Osteocyte (in vitro differentiated cells): ENCODE results near the gene ZNF536. TPM values are rescaled to one million over a fixed set of nuclear protein-coding genes. Genes with fewer than 3 reads are reported as not detected.

ENCODE experiments used
- DNase-seq: peaks from one replicate; pipeline ENCODE4 v3.0.0; 2021; ENCODE audit warnings: mixed read lengths; ENCODE audit not compliant: unreplicated experiment; ENCODE audit errors: extremely low spot score
- H3K27ac Mint-ChIP-seq: one replicate; pipeline ENCODE4 v1.8.0; 2021; ENCODE audit warnings: mild to moderate bottlenecking, mixed read lengths; ENCODE audit not compliant: unreplicated experiment
- H3K27me3 Mint-ChIP-seq: one replicate; pipeline ENCODE4 v1.8.0; 2021; ENCODE audit warnings: mixed read lengths; ENCODE audit not compliant: unreplicated experiment
- H3K36me3 Mint-ChIP-seq: one replicate; pipeline ENCODE4 v1.8.0; 2021; ENCODE audit warnings: mixed read lengths; ENCODE audit not compliant: unreplicated experiment
- H3K4me1 Mint-ChIP-seq: one replicate; pipeline ENCODE4 v1.8.0; 2021; ENCODE audit warnings: mixed read lengths; ENCODE audit not compliant: unreplicated experiment
- H3K4me3 Mint-ChIP-seq: one replicate; pipeline ENCODE4 v1.8.0; 2021; ENCODE audit warnings: mild to moderate bottlenecking, moderate library complexity, mixed read lengths; ENCODE audit not compliant: unreplicated experiment
- H3K9me3 Mint-ChIP-seq: one replicate; pipeline ENCODE4 v1.8.0; 2021; ENCODE audit warnings: mixed read lengths; ENCODE audit not compliant: unreplicated experiment
- total RNA-seq: library from RNA; stranded (reverse); gene quantifications from 2 replicates; pipeline ENCODE4 v1.2.1, GENCODE V29; 2021
- TF ChIP-seq, protein P1 (sequence below): fragments of 200-600 bp; sonication (generic); IDR thresholded peaks from 2 replicates; pipeline ENCODE4 v1.5.0; 2021; ENCODE audit warnings: antibody characterized with exemption, mild to moderate bottlenecking, moderate library complexity

The ZNF536 gene
- total RNA-seq, 1 donor from 2014 or later = not detected

DNA sequence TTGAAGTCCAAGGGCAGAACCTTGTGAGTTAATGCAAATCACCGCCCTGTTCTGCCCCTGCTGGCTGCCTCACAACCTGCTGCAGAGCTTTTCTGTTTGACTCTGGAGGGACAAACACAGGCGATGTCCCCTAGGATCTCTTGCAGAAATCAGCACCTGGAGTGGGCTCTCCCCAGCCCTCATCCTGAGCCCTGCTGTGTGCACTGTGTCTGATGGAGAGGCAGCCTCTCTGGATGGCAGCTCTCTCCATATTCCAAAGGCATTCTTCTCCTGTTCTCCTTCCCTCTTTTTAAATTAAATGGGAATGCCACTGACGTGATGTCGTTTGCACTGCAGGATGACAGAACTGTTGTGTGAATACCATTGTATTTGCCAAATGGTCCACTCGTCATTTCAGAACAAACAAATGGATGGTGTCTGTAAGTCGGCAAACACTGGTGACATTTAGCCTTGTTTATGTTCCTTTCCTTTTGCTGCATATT lies 184.1 kb downstream of the ZNF536 start:
- DNase-seq = no peak
- no peaks in the 10 kb centered on the region for H3K36me3 Mint-ChIP-seq
- H3K9me3 Mint-ChIP-seq = peaks cover 25% of the 10 kb centered on the region
- H3K27ac Mint-ChIP-seq = no peak overlapping the region
- H3K27me3 Mint-ChIP-seq = no peaks in the 10 kb centered on the region
- H3K4me3 Mint-ChIP-seq = no peak overlapping the region
- no peaks in the 10 kb centered on the region for H3K4me1 Mint-ChIP-seq
- TF ChIP-seq, protein P1, sequence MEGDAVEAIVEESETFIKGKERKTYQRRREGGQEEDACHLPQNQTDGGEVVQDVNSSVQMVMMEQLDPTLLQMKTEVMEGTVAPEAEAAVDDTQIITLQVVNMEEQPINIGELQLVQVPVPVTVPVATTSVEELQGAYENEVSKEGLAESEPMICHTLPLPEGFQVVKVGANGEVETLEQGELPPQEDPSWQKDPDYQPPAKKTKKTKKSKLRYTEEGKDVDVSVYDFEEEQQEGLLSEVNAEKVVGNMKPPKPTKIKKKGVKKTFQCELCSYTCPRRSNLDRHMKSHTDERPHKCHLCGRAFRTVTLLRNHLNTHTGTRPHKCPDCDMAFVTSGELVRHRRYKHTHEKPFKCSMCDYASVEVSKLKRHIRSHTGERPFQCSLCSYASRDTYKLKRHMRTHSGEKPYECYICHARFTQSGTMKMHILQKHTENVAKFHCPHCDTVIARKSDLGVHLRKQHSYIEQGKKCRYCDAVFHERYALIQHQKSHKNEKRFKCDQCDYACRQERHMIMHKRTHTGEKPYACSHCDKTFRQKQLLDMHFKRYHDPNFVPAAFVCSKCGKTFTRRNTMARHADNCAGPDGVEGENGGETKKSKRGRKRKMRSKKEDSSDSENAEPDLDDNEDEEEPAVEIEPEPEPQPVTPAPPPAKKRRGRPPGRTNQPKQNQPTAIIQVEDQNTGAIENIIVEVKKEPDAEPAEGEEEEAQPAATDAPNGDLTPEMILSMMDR = no peak

DNA sequence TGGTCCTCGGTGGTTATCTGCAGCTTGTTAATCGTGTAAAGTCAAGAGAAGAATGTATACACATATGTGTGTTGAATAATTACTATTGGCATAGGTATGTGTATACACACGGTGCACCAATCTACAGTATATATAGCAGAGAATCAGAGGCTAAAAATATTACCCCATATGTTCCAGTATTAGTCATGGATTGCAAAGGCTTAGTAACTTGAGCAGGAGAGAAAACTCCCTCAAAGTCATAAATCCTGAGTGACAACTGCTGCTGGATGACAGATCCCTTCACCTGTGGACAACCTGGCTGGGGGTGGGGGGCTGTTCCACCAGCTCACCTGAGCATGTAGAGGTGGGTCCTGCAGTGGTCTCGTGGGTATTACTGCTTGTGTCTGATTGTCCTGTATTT lies 185.0 kb downstream of the ZNF536 start:
- H3K27me3 Mint-ChIP-seq = no peaks in the 10 kb centered on the region
- peaks cover 22% of the 10 kb centered on the region for H3K9me3 Mint-ChIP-seq
- no peak overlapping the region for H3K27ac Mint-ChIP-seq
- TF ChIP-seq, protein P1 = no peak
- no peaks in the 10 kb centered on the region for H3K4me1 Mint-ChIP-seq
- no peak for DNase-seq
- no peak overlapping the region for H3K4me3 Mint-ChIP-seq
- H3K36me3 Mint-ChIP-seq = no peaks in the 10 kb centered on the region

DNA sequence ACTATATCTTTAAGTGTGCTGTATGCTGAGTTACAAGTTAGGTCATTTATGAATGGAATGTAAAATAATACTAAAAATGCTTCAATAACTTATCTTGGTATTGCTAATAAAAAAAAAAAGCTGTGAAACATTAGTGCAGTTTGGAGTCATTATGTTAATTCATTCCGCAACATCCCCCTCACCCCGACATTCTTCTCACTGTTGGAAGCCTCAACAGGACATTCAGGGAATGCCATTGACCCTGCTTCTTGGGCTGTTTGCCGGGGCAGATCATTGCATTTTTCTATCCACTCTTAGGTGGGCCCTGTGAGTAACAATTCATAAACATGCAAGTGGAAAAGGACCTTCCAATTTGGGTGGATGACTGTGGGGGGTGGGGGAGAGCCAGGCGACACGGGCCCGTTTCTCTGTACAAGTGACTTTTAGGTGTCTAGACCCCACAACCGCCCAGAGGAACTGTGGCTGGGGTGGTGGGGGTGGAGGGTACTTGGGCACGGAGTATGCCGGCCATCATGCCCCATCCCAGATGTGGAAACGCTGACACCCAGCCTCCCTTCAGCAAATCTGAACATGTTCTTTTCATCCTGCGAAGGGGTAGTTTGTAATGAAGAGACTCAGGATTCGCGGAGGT lies 185.9 kb downstream of the ZNF536 start:
- H3K27me3 Mint-ChIP-seq = no peaks in the 10 kb centered on the region
- TF ChIP-seq, protein P1 = no peak
- H3K9me3 Mint-ChIP-seq = peaks cover 20% of the 10 kb centered on the region
- H3K27ac Mint-ChIP-seq = no peak overlapping the region
- H3K4me3 Mint-ChIP-seq = no peak overlapping the region
- H3K36me3 Mint-ChIP-seq = no peaks in the 10 kb centered on the region
- no peaks in the 10 kb centered on the region for H3K4me1 Mint-ChIP-seq
- DNase-seq = no peak

DNA sequence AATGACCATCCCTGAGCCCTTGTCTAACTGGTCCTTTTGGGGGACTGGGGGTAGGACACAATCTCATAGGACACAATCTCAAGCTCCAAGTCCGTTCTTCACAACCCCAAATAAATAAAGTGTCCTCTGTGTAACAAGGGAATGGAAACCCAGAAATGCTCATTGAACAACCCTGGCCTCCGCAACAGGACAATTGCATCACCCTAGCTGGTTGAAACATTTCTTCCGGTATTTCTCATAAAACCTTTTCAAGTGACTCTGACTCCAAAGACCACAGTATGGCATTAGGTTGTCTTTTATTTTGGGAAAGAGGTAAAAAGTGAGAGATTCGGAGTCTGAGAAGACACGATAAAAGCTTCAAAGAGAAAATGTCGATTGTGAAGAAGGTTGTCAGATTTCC lies 186.6 kb downstream of the ZNF536 start:
- H3K27me3 Mint-ChIP-seq = no peaks in the 10 kb centered on the region
- no peaks in the 10 kb centered on the region for H3K36me3 Mint-ChIP-seq
- H3K27ac Mint-ChIP-seq = no peak overlapping the region
- H3K9me3 Mint-ChIP-seq = peaks cover 24% of the 10 kb centered on the region
- H3K4me3 Mint-ChIP-seq = no peak overlapping the region
- TF ChIP-seq, protein P1 = no peak
- no peak for DNase-seq
- H3K4me1 Mint-ChIP-seq = no peaks in the 10 kb centered on the region

DNA sequence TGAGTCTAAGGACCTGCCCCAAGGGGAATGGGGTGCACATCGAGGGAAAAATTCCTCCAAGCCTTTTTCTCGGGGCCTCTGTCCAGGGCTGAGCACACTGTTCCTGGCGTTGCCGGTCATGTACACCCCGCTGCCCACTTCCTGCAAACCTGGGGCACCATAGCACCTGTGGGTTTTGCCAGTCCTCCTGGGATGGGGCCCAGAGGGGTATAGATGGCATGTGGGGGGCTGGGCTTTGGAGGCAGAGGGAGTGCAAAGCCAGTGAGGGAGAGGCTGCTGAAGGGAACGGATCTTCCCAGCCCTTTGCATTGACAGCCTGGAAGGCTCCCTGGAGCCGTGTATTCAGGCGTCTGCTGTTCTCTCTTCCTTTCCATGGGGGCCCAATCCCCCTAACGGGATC lies 187.3 kb downstream of the ZNF536 start:
- DNase-seq = no peak
- Mint-ChIP-seq H3K9me3 (peaks cover 24% of the 10 kb centered on the region), H3K27me3 (no peaks in the 10 kb centered on the region), H3K36me3 (no peaks in the 10 kb centered on the region), H3K27ac (no peak overlapping the region), H3K4me1 (no peaks in the 10 kb centered on the region), H3K4me3 (no peak overlapping the region)
- TF ChIP-seq, protein P1 = no peak
